NOMO-1 (cell line): ENCODE data around the gene NDC80.
"Not testable (repeated sequence)": the region's sequence is repeated elsewhere in the genome, so short reads cannot be mapped to it uniquely, and the experiment has no call there.

Experiments
- DNase-seq, 2 experiments: peaks; one replicate each; lab custom pipeline; 2025; ENCODE audit not compliant: unreplicated experiment in 2 of 2; lab: John Stamatoyannopoulos, UW

The NDC80 gene

GRCh38 chr18:2662288-2662687, 90.9 kb downstream of the NDC80 start:
- not testable (repeated sequence) for DNase-seq

- no peak for DNase-seq
Measured at GRCh38 chr18:2662990-2663389, 91.6 kb downstream of the NDC80 start.
